Measurements from ENCODE around the gene COL11A1. TPM values are rescaled to one million over a fixed set of nuclear protein-coding genes. Genes with fewer than 3 reads are reported as not detected.

The COL11A1 gene
- total and polyA plus RNA-seq, 2 of the 13 experiments (the other 11 are each of a cell fraction or from before 2014, with no cell fraction given) = not detected

DNA sequence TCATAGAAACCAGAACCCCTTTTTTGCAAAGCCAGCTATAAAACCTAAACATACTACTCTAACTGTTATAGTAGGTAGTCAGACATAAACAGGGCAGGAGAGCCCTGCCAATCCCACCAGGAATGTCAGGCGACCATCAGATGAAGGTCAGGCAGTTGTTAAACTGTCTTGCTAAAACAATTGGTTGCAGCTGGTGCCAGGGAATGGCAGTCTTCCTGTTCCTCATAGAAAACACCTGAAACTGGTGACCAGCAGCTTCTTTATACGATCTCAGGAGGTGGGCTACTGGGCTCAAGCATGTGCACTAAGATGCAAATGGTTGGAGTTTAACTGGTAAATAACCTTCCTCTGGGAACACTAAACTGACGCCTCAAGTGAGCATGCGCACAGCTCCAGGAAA is 224.1 kb downstream of the COL11A1 start:
- H3K4me2 ChIP-seq (ENCODE audit: low read depth, low read length) = no peak overlapping the region
- FAIRE-seq (no peak), DNase-seq (ENCODE audit: low spot score) (no peak), ATAC-seq (no peak)
- H3K4me3 ChIP-seq (replicated peaks in 1 of 3; ENCODE audit: insufficient read depth in 1 of 3, low read depth in 2 of 3, low read length in 3 of 3) = no peak overlapping the region
- H3K27me3 ChIP-seq (ENCODE audit: control insufficient read depth in 1 of 2, insufficient read depth in 2 of 2, low read length in 2 of 2) = no peaks in the 10 kb centered on the region
- no peaks in the 10 kb centered on the region for H3K4me1 ChIP-seq (ENCODE audit: insufficient read depth, low read length)
- intact Hi-C loops (cut with micrococcal nuclease; ENCODE audit: unreplicated experiment) (no loop called here), in situ Hi-C loops (cut with HindIII; ENCODE audit: extremely low pct_ligation_motif_present, low pct_unique_long_range_greater_than_20kb) (no loop called here)
- no peaks in the 10 kb centered on the region for H4K20me1 ChIP-seq (ENCODE audit: insufficient read depth, low read length)
- BruUV-seq (replicated peaks) = no TSS peak
- POLR2A ChIA-PET = no interaction called here
- no peaks in the 10 kb centered on the region for H3K79me2 ChIP-seq (ENCODE audit: insufficient read depth, low read length)
- no peak for TF ChIP-seq ATRX (CRISPR knock-in tag; IDR thresholded peaks at IDR 0.05; ENCODE audit: borderline replicate concordance)
- TF ChIP-seq, protein P1, sequence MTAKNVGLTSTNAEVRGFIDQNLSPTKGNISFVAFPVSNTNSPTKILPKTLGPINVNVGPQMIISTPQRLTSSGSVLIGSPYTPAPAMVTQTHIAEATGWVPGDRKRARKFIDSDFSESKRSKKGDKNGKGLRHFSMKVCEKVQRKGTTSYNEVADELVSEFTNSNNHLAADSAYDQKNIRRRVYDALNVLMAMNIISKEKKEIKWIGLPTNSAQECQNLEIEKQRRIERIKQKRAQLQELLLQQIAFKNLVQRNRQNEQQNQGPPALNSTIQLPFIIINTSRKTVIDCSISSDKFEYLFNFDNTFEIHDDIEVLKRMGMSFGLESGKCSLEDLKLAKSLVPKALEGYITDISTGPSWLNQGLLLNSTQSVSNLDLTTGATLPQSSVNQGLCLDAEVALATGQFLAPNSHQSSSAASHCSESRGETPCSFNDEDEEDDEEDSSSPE (CRISPR knock-in tag; IDR thresholded peaks at IDR 0.05) = no peak
- no peak for TF ChIP-seq ZNF143 (CRISPR knock-in tag; IDR thresholded peaks at IDR 0.05)
- no peak for TF ChIP-seq SIX1 (CRISPR knock-in tag; IDR thresholded peaks at IDR 0.05; ENCODE audit: borderline replicate concordance)
- no peak for TF ChIP-seq ZNF337 (CRISPR knock-in tag; IDR thresholded peaks at IDR 0.05; ENCODE audit: borderline replicate concordance, low read depth)
- TF ChIP-seq, protein P2, sequence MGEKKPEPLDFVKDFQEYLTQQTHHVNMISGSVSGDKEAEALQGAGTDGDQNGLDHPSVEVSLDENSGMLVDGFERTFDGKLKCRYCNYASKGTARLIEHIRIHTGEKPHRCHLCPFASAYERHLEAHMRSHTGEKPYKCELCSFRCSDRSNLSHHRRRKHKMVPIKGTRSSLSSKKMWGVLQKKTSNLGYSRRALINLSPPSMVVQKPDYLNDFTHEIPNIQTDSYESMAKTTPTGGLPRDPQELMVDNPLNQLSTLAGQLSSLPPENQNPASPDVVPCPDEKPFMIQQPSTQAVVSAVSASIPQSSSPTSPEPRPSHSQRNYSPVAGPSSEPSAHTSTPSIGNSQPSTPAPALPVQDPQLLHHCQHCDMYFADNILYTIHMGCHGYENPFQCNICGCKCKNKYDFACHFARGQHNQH (CRISPR knock-in tag; IDR thresholded peaks at IDR 0.05) = no peak
- no peak for TF ChIP-seq ZFP1 (CRISPR knock-in tag; IDR thresholded peaks at IDR 0.05)
- no peak overlapping the region for H3K9ac ChIP-seq (ENCODE audit: insufficient read depth, low read depth, low read length)
- no peaks in the 10 kb centered on the region for H3K36me3 ChIP-seq (replicated peaks in 1 of 2; ENCODE audit: control insufficient read depth in 1 of 2, insufficient read depth in 2 of 2, low read length in 2 of 2)
- no peak overlapping the region for H2AFZ ChIP-seq (ENCODE audit: low read length)
- CTCF ChIA-PET (ENCODE audit: low intra/inter-chr PET ratio, low total read pairs) = no interaction called here
- H3K9me3 ChIP-seq (ENCODE audit: low read length) = no peaks in the 10 kb centered on the region
- 4% methylated on average over 4 of the region's 4 CpGs for WGBS (ENCODE audit: low lambda C conversion rate)
- H3K27ac ChIP-seq (ENCODE audit: extremely low read length, insufficient read depth, low read length) = no peak overlapping the region
